Tibial artery (tissue), 4 donors: ENCODE results near the gene ETV5.

Experiments used
- DNase-seq, 2 donors: peaks; one replicate each; pipeline ENCODE4 v3.0.0-alpha.2; 2019
- H3K27ac ChIP-seq, 2 donors: fragments of 200-600 bp; sonication (generic) in 1 of 2; 1 replicate in 1 of 2; 2 replicates in 1 of 2; pipeline ENCODE4 v1.5.1; 2018 to 2019; ENCODE audit warnings: mild to moderate bottlenecking in 1 of 2
- H3K27me3 ChIP-seq, 2 donors: fragments of 200-600 bp; sonication (generic) in 1 of 2; one replicate each; pipeline versions ENCODE4 v1.5.1 to v1.6.0; 2016 to 2019
- H3K36me3 ChIP-seq, 3 donors: fragments of 200-600 bp; sonication (generic) in 2 of 3; one replicate each; pipeline ENCODE4 v1.5.1; 2016 to 2019; ENCODE audit warnings: mild to moderate bottlenecking in 2 of 3
- H3K4me1 ChIP-seq, 4 donors: fragments of 200-600 bp; sonication (generic) in 2 of 4; 1 replicate in 3 of 4; 2 replicates in 1 of 4; pipeline ENCODE4 v1.5.1; 2016 to 2019
- H3K4me3 ChIP-seq, 2 donors: fragments of 200-600 bp; sonication (generic) in 1 of 2; 1 replicate in 1 of 2; 2 replicates in 1 of 2; pipeline ENCODE4 v1.5.1; 2018 to 2019; ENCODE audit warnings: mild to moderate bottlenecking in 2 of 2
- H3K9me3 ChIP-seq, 3 donors: fragments of 200-600 bp; sonication (generic) in 1 of 3; one replicate each; pipeline ENCODE4 v1.5.1; 2016 to 2019
- CTCF ChIP-seq, 2 experiments: fragments of 200-600 bp in 1 of 2; fragments of 450-650 bp in 1 of 2; IDR thresholded peaks; one replicate each; pipeline ENCODE4 v1.5.1; 2017 to 2019; ENCODE audit warnings: antibody characterized with exemption in 2 of 2, mild to moderate bottlenecking in 1 of 2, moderate library complexity in 1 of 2
- intact Hi-C: fragments of 100-400 bp; cut with DNase I; formaldehyde crosslinking; loops from one replicate; pipeline ENCODE4 v1.15.0; 2023; ENCODE audit warnings: low total_unique reads

The ETV5 gene

GRCh38 chr3:186012137-186012536 is 96.8 kb downstream of the ETV5 start:
- no peaks in the 10 kb centered on the region for H3K4me1 ChIP-seq
- intact Hi-C loops, result no loop called here
- no peak overlapping the region for H3K27ac ChIP-seq
- peaks cover 0 to 11% (median 0%) of the 10 kb centered on the region in 3 donors for H3K9me3 ChIP-seq
- DNase-seq, result no peak
- no peak overlapping the region for H3K4me3 ChIP-seq
- H3K27me3 ChIP-seq, result peaks cover 0 to 6% of the 10 kb centered on the region in 2 donors
- H3K36me3 ChIP-seq, result no peaks in the 10 kb centered on the region
- TF ChIP-seq CTCF (IDR thresholded peaks at IDR 0.05), result no peak

DNA sequence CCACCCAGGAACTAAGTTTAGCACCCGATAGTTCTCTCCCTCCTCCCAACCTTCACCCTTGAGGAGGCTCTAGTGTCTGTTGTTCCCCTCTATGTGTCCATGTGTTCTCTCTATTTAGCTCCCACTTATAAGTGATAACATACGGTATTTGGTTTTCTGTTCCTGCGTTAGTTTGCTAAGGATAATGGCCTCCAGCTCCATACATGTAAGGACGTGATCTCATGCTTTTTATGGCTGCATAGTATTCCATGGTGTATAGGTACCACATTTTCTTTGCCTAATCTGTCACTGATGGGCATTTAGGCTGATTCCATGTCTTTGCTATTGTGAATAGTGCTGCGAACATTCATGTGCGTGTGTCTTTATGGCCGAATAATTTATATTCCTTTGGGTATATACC is 104.2 kb downstream of the ETV5 start:
- no peak for DNase-seq
- no peak overlapping the region for H3K4me3 ChIP-seq
- H3K4me1 ChIP-seq, result no peaks in the 10 kb centered on the region
- no peak for TF ChIP-seq CTCF (IDR thresholded peaks at IDR 0.05)
- no peak overlapping the region for H3K27ac ChIP-seq
- no peaks in the 10 kb centered on the region for H3K27me3 ChIP-seq
- H3K9me3 ChIP-seq, result no peaks in the 10 kb centered on the region
- H3K36me3 ChIP-seq, result no peaks in the 10 kb centered on the region
- intact Hi-C loops, result no loop called here

DNA sequence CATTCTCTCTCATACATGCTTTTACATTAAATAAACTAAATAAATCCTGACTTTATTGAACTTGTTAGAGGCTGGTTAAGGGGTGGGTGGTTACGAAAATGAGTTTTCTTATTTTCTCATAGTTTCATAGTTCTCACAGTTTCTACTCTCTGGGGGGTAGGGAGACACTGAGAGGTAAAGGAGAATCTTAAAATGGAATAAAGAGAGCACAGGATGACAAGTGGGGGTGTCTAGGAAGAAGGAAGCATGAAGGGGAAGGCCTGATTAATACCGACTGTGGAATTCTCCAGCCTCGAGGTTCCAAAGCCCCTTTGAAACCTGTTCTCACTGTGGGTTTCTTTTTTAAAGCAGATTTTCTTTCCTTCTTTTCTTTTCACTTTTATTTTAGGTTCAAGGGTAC is 104.7 kb downstream of the ETV5 start:
- no peaks in the 10 kb centered on the region for H3K36me3 ChIP-seq
- TF ChIP-seq CTCF (IDR thresholded peaks at IDR 0.05), result no peak
- H3K4me1 ChIP-seq, result no peaks in the 10 kb centered on the region
- intact Hi-C loops, result no loop called here
- no peaks in the 10 kb centered on the region for H3K27me3 ChIP-seq
- H3K27ac ChIP-seq, result no peak overlapping the region
- no peaks in the 10 kb centered on the region for H3K9me3 ChIP-seq
- H3K4me3 ChIP-seq, result no peak overlapping the region
- no peak for DNase-seq

DNA sequence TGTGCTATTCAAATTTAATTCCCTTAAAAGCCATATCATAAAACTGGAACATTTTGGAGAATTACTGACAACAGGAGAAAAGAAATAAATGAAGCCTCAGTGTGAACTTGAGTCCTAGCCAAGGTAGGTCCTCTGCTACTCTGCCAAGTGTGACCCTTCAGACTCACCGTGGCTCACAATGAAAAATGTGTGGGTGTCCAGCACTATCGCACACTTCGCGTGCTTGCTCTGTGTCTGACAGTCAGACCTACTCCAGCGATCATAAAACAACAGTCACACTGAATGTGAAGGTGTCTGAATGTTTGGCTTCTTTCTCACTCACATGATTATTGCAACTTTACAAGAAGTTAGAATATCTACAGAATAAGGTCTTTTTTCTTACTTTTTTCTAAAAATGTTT is 105.3 kb downstream of the ETV5 start:
- Histone ChIP-seq H3K27ac (no peak overlapping the region), H3K4me3 (no peak overlapping the region), H3K27me3 (no peaks in the 10 kb centered on the region), H3K4me1 (no peaks in the 10 kb centered on the region), H3K9me3 (no peaks in the 10 kb centered on the region), H3K36me3 (no peaks in the 10 kb centered on the region)
- no peak for TF ChIP-seq CTCF (IDR thresholded peaks at IDR 0.05)
- DNase-seq, result no peak
- intact Hi-C loops, result no loop called here

GRCh38 chr3:186002884-186003472 is 105.9 kb downstream of the ETV5 start:
- H3K9me3 ChIP-seq, result no peaks in the 10 kb centered on the region
- H3K4me1 ChIP-seq, result no peaks in the 10 kb centered on the region
- H3K27me3 ChIP-seq, result no peaks in the 10 kb centered on the region
- H3K36me3 ChIP-seq, result no peaks in the 10 kb centered on the region
- H3K27ac ChIP-seq, result no peak overlapping the region
- no peak overlapping the region for H3K4me3 ChIP-seq
- TF ChIP-seq CTCF (IDR thresholded peaks at IDR 0.05), result no peak
- intact Hi-C loops, result no loop called here
- DNase-seq, result no peak

DNA sequence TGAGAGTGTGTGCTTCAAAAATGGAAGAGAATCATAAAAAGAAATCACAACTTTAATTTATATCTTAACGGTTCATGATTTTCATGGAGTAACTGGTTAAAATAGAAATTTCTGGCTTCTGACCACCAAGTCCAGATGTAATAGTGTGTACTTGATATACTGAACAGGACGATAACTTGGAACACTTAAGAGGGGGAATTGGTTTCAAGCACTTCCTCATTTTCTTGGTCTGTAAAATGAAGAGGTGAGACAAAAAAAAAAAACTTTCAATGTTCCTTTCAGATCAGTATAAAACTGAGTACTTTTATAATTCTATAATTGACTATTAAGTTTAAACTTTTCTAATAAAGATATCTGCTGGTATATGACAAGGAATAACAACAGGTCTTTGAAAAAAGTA is 107.0 kb downstream of the ETV5 start:
- H3K4me3 ChIP-seq, result no peak overlapping the region
- no peaks in the 10 kb centered on the region for H3K4me1 ChIP-seq
- intact Hi-C loops, result no loop called here

More for the DNA sequence above, 107.0 kb downstream of the ETV5 start:
- Histone ChIP-seq H3K27me3 (no peaks in the 10 kb centered on the region), H3K9me3 (no peaks in the 10 kb centered on the region), H3K36me3 (no peaks in the 10 kb centered on the region), H3K27ac (no peak overlapping the region)
- DNase-seq, result no peak
- TF ChIP-seq CTCF (IDR thresholded peaks at IDR 0.05), result no peak
